ENCODE results near the gene LYPLAL1. TPM values are rescaled to one million over a fixed set of nuclear protein-coding genes. Genes with fewer than 3 reads are reported as not detected.

LYPLAL1 gene
- total RNA-seq, 1 experiment from 2014 or later: 40.0 TPM

- Histone ChIP-seq H3K79me2 (ENCODE audit: insufficient read depth, low read length) (no peaks in the 10 kb centered on the region), H3K9me3 (ENCODE audit: control insufficient read depth in 1 of 2, insufficient read depth in 1 of 2, low read depth in 1 of 2, low read length in 2 of 2) (no peaks in the 10 kb centered on the region), H3K27ac (ENCODE audit: low read depth, low read length) (no peak overlapping the region), H3K27me3 (ENCODE audit: insufficient read depth, low read length) (no peaks in the 10 kb centered on the region), H4K20me1 (ENCODE audit: insufficient read depth) (no peaks in the 10 kb centered on the region), H3K36me3 (ENCODE audit: control insufficient read depth in 1 of 2, insufficient read depth in 2 of 2, low read length in 2 of 2) (no peaks in the 10 kb centered on the region), H3K4me2 (ENCODE audit: low read length) (no peak overlapping the region), H3K4me3 (replicated peaks in 1 of 2; ENCODE audit: low read depth in 1 of 2, low read length in 2 of 2) (no peak overlapping the region), H3K4me1 (ENCODE audit: control insufficient read depth in 1 of 2, insufficient read depth in 2 of 2, low read length in 2 of 2) (no peaks in the 10 kb centered on the region), H3K9ac (ENCODE audit: low read length) (no peak overlapping the region), H3K9me2 (ENCODE audit: insufficient read depth) (no peaks in the 10 kb centered on the region), H2AFZ (ENCODE audit: low read depth, low read length, poor library complexity, severe bottlenecking) (no peak overlapping the region)
- CTCF ChIA-PET: no interaction called here
- TF ChIP-seq EGR1 (IDR thresholded peaks at IDR 0.05; ENCODE audit: low read depth) (no peak), ELF1 (IDR thresholded peaks at IDR 0.05; ENCODE audit: borderline replicate concordance, low read depth) (no peak), SRF (IDR thresholded peaks at IDR 0.05; ENCODE audit: low read depth) (no peak), ZBTB33 (IDR thresholded peaks at IDR 0.05; ENCODE audit: extremely low read depth, insufficient replicate concordance, low read length) (no peak), SIN3A (IDR thresholded peaks at IDR 0.05; ENCODE audit: low read depth) (no peak), SP1 (IDR thresholded peaks at IDR 0.05; ENCODE audit: low read depth) (no peak)
- intact Hi-C loops (cut with micrococcal nuclease): no loop called here
- ATAC-seq (no peak), DNase-seq (ENCODE audit: low read depth, low spot score) (no peak)
- RAD21 ChIA-PET (ENCODE audit: low non-redundant PET in 1 of 2, low total read pairs in 2 of 2, uncharacterized antibody in 2 of 2, unreplicated experiment in 2 of 2): no interaction called here
- no TSS peak for BruUV-seq (replicated peaks)
- POLR2A ChIA-PET: no interaction called here
Observed at GRCh38 chr1:219150913-219151312, 22.8 kb upstream of the LYPLAL1 start.

- RAD21 ChIA-PET (ENCODE audit: low non-redundant PET in 1 of 2, low total read pairs in 2 of 2, uncharacterized antibody in 2 of 2, unreplicated experiment in 2 of 2): no interaction called here
- Histone ChIP-seq H3K79me2 (ENCODE audit: insufficient read depth, low read length) (no peaks in the 10 kb centered on the region), H2AFZ (ENCODE audit: low read depth, low read length, poor library complexity, severe bottlenecking) (no peak overlapping the region), H3K4me3 (replicated peaks in 1 of 2; ENCODE audit: low read depth in 1 of 2, low read length in 2 of 2) (no peak overlapping the region), H3K27me3 (ENCODE audit: insufficient read depth, low read length) (no peaks in the 10 kb centered on the region), H3K36me3 (ENCODE audit: control insufficient read depth in 1 of 2, insufficient read depth in 2 of 2, low read length in 2 of 2) (no peaks in the 10 kb centered on the region), H3K4me2 (ENCODE audit: low read length) (no peak overlapping the region), H3K27ac (ENCODE audit: low read depth, low read length) (no peak overlapping the region), H3K9me2 (ENCODE audit: insufficient read depth) (no peaks in the 10 kb centered on the region), H4K20me1 (ENCODE audit: insufficient read depth) (no peaks in the 10 kb centered on the region), H3K4me1 (ENCODE audit: control insufficient read depth in 1 of 2, insufficient read depth in 2 of 2, low read length in 2 of 2) (no peaks in the 10 kb centered on the region), H3K9ac (ENCODE audit: low read length) (no peak overlapping the region), H3K9me3 (ENCODE audit: control insufficient read depth in 1 of 2, insufficient read depth in 1 of 2, low read depth in 1 of 2, low read length in 2 of 2) (no peaks in the 10 kb centered on the region)
- no TSS peak for BruUV-seq (replicated peaks)
- TF ChIP-seq POLR2A (IDR thresholded peaks at IDR 0.05; ENCODE audit: borderline replicate concordance, extremely low read depth, insufficient read depth, insufficient read length) (no peak), CTCF (IDR thresholded peaks at IDR 0.05 in 2 of 3, conservative IDR thresholded peaks at IDR 0.05 in 1 of 3; ENCODE audit: borderline replicate concordance in 1 of 3, insufficient read depth in 1 of 3, low read depth in 2 of 3, low read length in 2 of 3) (peak in 1 of 3 experiments; percentile 23; a peak in 1 of 6 replicates)
- POLR2A ChIA-PET: no interaction called here
- ATAC-seq: no peak
- CTCF ChIA-PET: no interaction called here
- DNase-seq (ENCODE audit: low read depth, low spot score): no peak
- intact Hi-C loops (cut with micrococcal nuclease): no loop called here
Observed at GRCh38 chr1:219151467-219151866, 22.2 kb upstream of the LYPLAL1 start.
